IPS-18c (cell line): Measurements from ENCODE around the gene TMEM79.
A peak's percentile ranks its signal among the peaks of the same experiment; 100 is the strongest.
"Not testable (repeated sequence)": the region's sequence is repeated elsewhere in the genome, so short reads cannot be mapped to it uniquely, and the experiment has no call there.

ENCODE experiments used
- H3K4me3 ChIP-seq: 2 replicates; pipeline ENCODE4 v1.7.0; 2013; ENCODE audit warnings: low read depth, mild to moderate bottlenecking, low read length, moderate library complexity; ENCODE audit not compliant: insufficient read depth
- H3K9me3 ChIP-seq: one replicate; pipeline ENCODE4 v1.6.1; 2013; ENCODE audit warnings: mild to moderate bottlenecking, low read length, moderate library complexity; ENCODE audit not compliant: control insufficient read depth, insufficient read depth

The TMEM79 gene

GRCh38 chr1:156285437-156285836, 1.3 kb downstream of the TMEM79 start:
- no peak overlapping the region for H3K4me3 ChIP-seq
- H3K9me3 ChIP-seq: no peaks in the 10 kb centered on the region

- H3K4me3 ChIP-seq: no peak overlapping the region
- no peaks in the 10 kb centered on the region for H3K9me3 ChIP-seq
Measured at GRCh38 chr1:156286061-156286460, 1.9 kb downstream of the TMEM79 start.

GRCh38 chr1:156289857-156290256, 5.7 kb downstream of the TMEM79 start:
- H3K9me3 ChIP-seq: peaks cover 2% of the 10 kb centered on the region
- no peak overlapping the region for H3K4me3 ChIP-seq

GRCh38 chr1:156291226-156292061, 7.3 kb downstream of the TMEM79 start:
- Histone ChIP-seq H3K9me3 (peaks cover 2% of the 10 kb centered on the region), H3K4me3 (peak overlapping the region; percentile 43)

- Histone ChIP-seq H3K4me3 (no peak overlapping the region), H3K9me3 (peaks cover 2% of the 10 kb centered on the region)
Measured at GRCh38 chr1:156293098-156293434, 8.9 kb downstream of the TMEM79 start.

- Histone ChIP-seq H3K9me3 (peaks cover 2% of the 10 kb centered on the region), H3K4me3 (no peak overlapping the region)
Measured at GRCh38 chr1:156293895-156294294, 9.8 kb downstream of the TMEM79 start.

GRCh38 chr1:156295391-156295947, 11.3 kb downstream of the TMEM79 start, which contains the start of gene GLMP:
Gene GLMP (minus strand): TSS chr1:156295679. CDS start chr1:156295645, 34 bp downstream.
- Histone ChIP-seq H3K9me3 (peaks cover 2% of the 10 kb centered on the region), H3K4me3 (peak within 1 kb of the TSS; percentile 71)

GRCh38 chr1:156298852-156299357, 14.8 kb downstream of the TMEM79 start, which contains the start of gene VHLL:
Gene VHLL (minus strand): TSS chr1:156299307. CDS start chr1:156299189, 118 bp downstream.
- Histone ChIP-seq H3K4me3 (no peak within 1 kb of the TSS), H3K9me3 (peaks cover 2% of the 10 kb centered on the region)

GRCh38 chr1:156303241-156303640, 19.1 kb downstream of the TMEM79 start:
- Histone ChIP-seq H3K9me3 (peaks cover 2% of the 10 kb centered on the region), H3K4me3 (no peak overlapping the region)

- no peak overlapping the region for H3K4me3 ChIP-seq
- peaks cover 2% of the 10 kb centered on the region for H3K9me3 ChIP-seq
Measured at GRCh38 chr1:156305215-156305614, 21.1 kb downstream of the TMEM79 start.

GRCh38 chr1:156308078-156308477, 24.0 kb downstream of the TMEM79 start:
- no peak overlapping the region for H3K4me3 ChIP-seq
- H3K9me3 ChIP-seq: no peaks in the 10 kb centered on the region

GRCh38 chr1:156310962-156311361, 26.8 kb downstream of the TMEM79 start:
- H3K4me3 ChIP-seq: no peak overlapping the region
- no peaks in the 10 kb centered on the region for H3K9me3 ChIP-seq

GRCh38 chr1:156316909-156317308, 32.8 kb downstream of the TMEM79 start:
- no peaks in the 10 kb centered on the region for H3K9me3 ChIP-seq
- H3K4me3 ChIP-seq: no peak overlapping the region

GRCh38 chr1:156319664-156320063, 35.5 kb downstream of the TMEM79 start:
- Histone ChIP-seq H3K9me3 (no peaks in the 10 kb centered on the region), H3K4me3 (no peak overlapping the region)

GRCh38 chr1:156320560-156320959, 36.4 kb downstream of the TMEM79 start:
- Histone ChIP-seq H3K4me3 (no peak overlapping the region), H3K9me3 (no peaks in the 10 kb centered on the region)

- not testable (repeated sequence) for H3K9me3 ChIP-seq, H3K4me3 ChIP-seq
Measured at GRCh38 chr1:156323179-156323578, 39.1 kb downstream of the TMEM79 start.

GRCh38 chr1:156336242-156336641, 52.1 kb downstream of the TMEM79 start:
- peak overlapping the region; percentile 73 for H3K4me3 ChIP-seq
- no peaks in the 10 kb centered on the region for H3K9me3 ChIP-seq
